Spleen (tissue), 11 donors: ENCODE results near the gene OOSP2. TPM values are rescaled to one million over a fixed set of nuclear protein-coding genes. Genes with fewer than 3 reads are reported as not detected.

Experiments
- DNase-seq: peaks from one replicate; pipeline ENCODE4 v3.0.0-alpha.2; 2020
- H3K27ac ChIP-seq, 8 donors: fragments of 200-600 bp; sonication (generic) in 7 of 8; 1 replicate in 4 of 8; 2 replicates in 4 of 8; pipeline versions ENCODE4 v1.5.0 to v1.8.0; 2016 to 2021; ENCODE audit warnings: inconsistent platforms in 4 of 8, mild to moderate bottlenecking in 4 of 8, moderate library complexity in 1 of 8
- H3K27me3 ChIP-seq, 7 donors: fragments of 200-600 bp; sonication (generic) in 6 of 7; replicated peaks in 1 of 7; 1 replicate in 4 of 7; 2 replicates in 3 of 7; pipeline versions ENCODE4 v1.5.0 to v1.8.0; 2016 to 2021; ENCODE audit warnings: inconsistent platforms in 3 of 7, mild to moderate bottlenecking in 1 of 7
- H3K36me3 ChIP-seq, 6 donors: fragments of 200-600 bp; sonication (generic) in 5 of 6; 1 replicate in 4 of 6; 2 replicates in 2 of 6; pipeline versions ENCODE4 v1.5.0 to v1.8.0; 2016 to 2021; ENCODE audit warnings: inconsistent platforms in 2 of 6
- H3K4me1 ChIP-seq, 6 donors: fragments of 200-600 bp; sonication (generic) in 5 of 6; 1 replicate in 3 of 6; 2 replicates in 3 of 6; pipeline versions ENCODE4 v1.5.0 to v1.8.0; 2016 to 2021; ENCODE audit warnings: inconsistent platforms in 3 of 6
- H3K4me3 ChIP-seq, 8 donors: fragments of 200-600 bp; sonication (generic) in 7 of 8; 1 replicate in 4 of 8; 2 replicates in 4 of 8; pipeline versions ENCODE4 v1.5.0 to v1.8.0; 2016 to 2021; ENCODE audit warnings: inconsistent platforms in 4 of 8, mild to moderate bottlenecking in 4 of 8, moderate library complexity in 2 of 8
- H3K9me3 ChIP-seq, 8 donors: fragments of 200-600 bp; sonication (generic) in 7 of 8; 1 replicate in 4 of 8; 2 replicates in 4 of 8; pipeline versions ENCODE4 v1.5.0 to v1.8.0; 2016 to 2021; ENCODE audit warnings: inconsistent platforms in 4 of 8
- CTCF ChIP-seq, 11 experiments: fragments of 200-600 bp in 7 of 11; fragments of 450-650 bp in 4 of 11; sonication (generic) in 4 of 11; IDR thresholded peaks in 8 of 11; conservative IDR thresholded peaks in 3 of 11; 1 replicate in 7 of 11; 2 replicates in 4 of 11; pipeline versions ENCODE4 v1.4.0 to v1.8.0; 2016 to 2021; ENCODE audit warnings: antibody characterized with exemption in 11 of 11, inconsistent platforms in 4 of 11, mild to moderate bottlenecking in 1 of 11
- POLR2A ChIP-seq, 3 donors: fragments of 450-650 bp; IDR thresholded peaks; one replicate each; pipeline ENCODE4 v1.5.1; 2017; ENCODE audit warnings: antibody characterized with exemption in 3 of 3, mild to moderate bottlenecking in 1 of 3
- POLR2AphosphoS5 ChIP-seq, 3 donors: sonication (generic); formaldehyde crosslinking; IDR thresholded peaks; one replicate each; pipeline ENCODE4 v1.5.1; 2017; ENCODE audit warnings: antibody characterized with exemption in 3 of 3
- WGBS, 5 donors: extraction: QIAGEN DNeasy Blood & Tissue Kit in 3 of 5; methylation state at CpG; one replicate each; pipeline versions ENCODE4 v1.1.5 to v1.1.7; 2013 to 2018; 5-methylcytosine and 5-hydroxymethylcytosine counted together
- intact Hi-C: fragments of 100-400 bp; cut with DNase I; formaldehyde crosslinking; loops from one replicate; pipeline ENCODE4 v1.15.0; 2023; ENCODE audit warnings: low total_unique reads
- polyA plus RNA-seq, 3 donors: library from polyadenylated mRNA; stranded (reverse); fragments of 200-250 nt; gene quantifications; one replicate each; pipeline ENCODE4 v1.2.1, GENCODE V29; 2013
- total RNA-seq, 7 donors: library from RNA; depleted of rRNA in 3 of 7; stranded (reverse); fragments of >200 nt in 3 of 7; fragmentation: NEBNext Ultra II Directional in 4 of 7; extraction: Animal tissue kit (Norgen Biotek cat#: 25700) in 4 of 7; gene quantifications; one replicate each; pipeline versions ENCODE4 v1.1.0 to v1.2.1, GENCODE V29; 2016 to 2021
- donor health status: healthy with polysubstance abuse.
- donor health status: DM: no; HTN: no; CAD: no; lungs with moderate emphysema.
- donor health status: DM: no; HTN: no; CAD: no.
- donor health status: Bipolar disorder and iron deficiency.
- donor health status: healthy.
- donor health status: DM: no; HTN: no; CAD: no.
- donor health status: DM: yes; HTN: yes; CAD: no.

Gene OOSP2
- total and polyA plus RNA-seq, 10 donors, result not detected

GRCh38 chr11:60095477-60096120 is 55.4 kb downstream of the OOSP2 start:
- no peak overlapping the region for H3K27ac ChIP-seq
- H3K9me3 ChIP-seq, result no peaks in the 10 kb centered on the region
- no peaks in the 10 kb centered on the region for H3K4me1 ChIP-seq
- intact Hi-C loops, result no loop called here
- H3K4me3 ChIP-seq, result no peak overlapping the region
- TF ChIP-seq POLR2A (IDR thresholded peaks at IDR 0.05), result no peak
- no peaks in the 10 kb centered on the region for H3K27me3 ChIP-seq
- WGBS, 5 donors, result 53 to 74% (median 67%) methylated on average over 4 of the region's 4 CpGs
- H3K36me3 ChIP-seq, result no peaks in the 10 kb centered on the region
- no peak for DNase-seq

DNA sequence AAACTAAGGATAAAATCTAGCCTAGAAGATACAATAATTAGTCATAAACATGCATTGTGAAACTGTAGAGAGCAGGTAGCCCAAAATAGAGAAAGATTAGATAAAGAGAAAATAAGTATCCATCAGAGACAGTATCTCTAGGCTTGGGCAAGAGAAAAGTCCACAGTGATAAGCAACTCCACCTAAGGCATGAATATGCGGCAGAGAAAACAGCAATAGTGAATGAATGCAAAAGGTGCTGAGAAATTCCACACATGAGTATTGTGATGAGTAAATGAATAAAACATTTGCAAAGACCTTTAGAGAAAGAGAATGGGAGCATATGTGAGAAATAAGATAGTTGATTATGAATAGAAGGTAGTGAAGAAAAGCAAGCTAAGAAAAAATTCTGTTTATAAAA is 57.0 kb downstream of the OOSP2 start:
- Histone ChIP-seq H3K4me3 (no peak overlapping the region), H3K27me3 (no peaks in the 10 kb centered on the region), H3K9me3 (no peaks in the 10 kb centered on the region), H3K36me3 (no peaks in the 10 kb centered on the region), H3K27ac (no peak overlapping the region), H3K4me1 (no peaks in the 10 kb centered on the region)
- intact Hi-C loops, result no loop called here
- no peak for TF ChIP-seq POLR2AphosphoS5 (IDR thresholded peaks at IDR 0.05)
- no peak for TF ChIP-seq POLR2A (IDR thresholded peaks at IDR 0.05)
- TF ChIP-seq CTCF (IDR thresholded peaks at IDR 0.05 in 8 of 11, conservative IDR thresholded peaks at IDR 0.05 in 3 of 11), result no peak
- WGBS, 5 donors, result 89 to 100% (median 95%) methylated on average over 1 of the region's 1 CpG
- DNase-seq, result no peak

Other genes with a start within 250 kb of the OOSP2 start
- 10 to 100 TPM; 35.6 to 55.9 (median 43.7) TPM for gene MRPL16, start 229.6 kb upstream of the OOSP2 start, total RNA-seq
- gene MRPL16, start 229.6 kb upstream of the OOSP2 start, polyA plus RNA-seq, result 10 to 100 TPM; 65.5 to 78.9 (median 70.7) TPM
- not detected for gene CBLIF, start 194.9 kb upstream of the OOSP2 start, total RNA-seq
- not detected for gene CBLIF, start 194.9 kb upstream of the OOSP2 start, polyA plus RNA-seq
- 10 to 100 TPM in 4 of 7 donors, 1 to 10 TPM in 3; 1.2 to 18.6 (median 11.6) TPM for gene TCN1, start 173.9 kb upstream of the OOSP2 start, total RNA-seq
- gene TCN1, start 173.9 kb upstream of the OOSP2 start, polyA plus RNA-seq, result under 1 TPM; 0.26 to 0.86 (median 0.64) TPM
- gene OOSP3, start 161.6 kb upstream of the OOSP2 start, total RNA-seq, result not detected
- gene OOSP3, start 161.6 kb upstream of the OOSP2 start, polyA plus RNA-seq, result not detected
- gene OOSP1, start 102.0 kb upstream of the OOSP2 start, total RNA-seq, result not detected
- gene OOSP1, start 102.0 kb upstream of the OOSP2 start, polyA plus RNA-seq, result not detected
- gene OOSP4A, start 76.4 kb upstream of the OOSP2 start, total RNA-seq, result not detected
- not detected for gene OOSP4A, start 76.4 kb upstream of the OOSP2 start, polyA plus RNA-seq
- not detected for gene OOSP4B, start 23.2 kb upstream of the OOSP2 start, total RNA-seq
- gene OOSP4B, start 23.2 kb upstream of the OOSP2 start, polyA plus RNA-seq, result not detected
- gene MS4A3, start 16.3 kb downstream of the OOSP2 start, total RNA-seq, result 10 to 100 TPM in 2 of 7 donors, 1 to 10 TPM in 5; 1.0 to 31.6 (median 6.1) TPM
- 1 to 10 TPM in 1 of 3 donors, under 1 TPM in 2; 0.27 to 2.5 (median 0.61) TPM for gene MS4A3, start 16.3 kb downstream of the OOSP2 start, polyA plus RNA-seq
- gene MS4A2, start 48.3 kb downstream of the OOSP2 start, total RNA-seq, result under 1 TPM in 4 of 7 donors, not detected in 3; 0.50 to 0.91 (median 0.69) TPM
- gene MS4A2, start 48.3 kb downstream of the OOSP2 start, polyA plus RNA-seq, result under 1 TPM in 1 of 3 donors, not detected in 2; 0.03 TPM
- 100 to 1,000 TPM; 109 to 560 (median 309) TPM for gene MS4A6A, start 142.7 kb downstream of the OOSP2 start, total RNA-seq
- gene MS4A6A, start 142.7 kb downstream of the OOSP2 start, polyA plus RNA-seq, result 100 to 1,000 TPM; 121 to 197 (median 176) TPM
- gene MS4A4E, start 202.7 kb downstream of the OOSP2 start, total RNA-seq, result 10 to 100 TPM in 5 of 7 donors, 1 to 10 TPM in 2; 2.3 to 25.4 (median 13.7) TPM
- gene MS4A4E, start 202.7 kb downstream of the OOSP2 start, polyA plus RNA-seq, result 1 to 10 TPM; 1.9 to 3.3 (median 3.2) TPM
- gene MS4A4A, start 240.3 kb downstream of the OOSP2 start, total RNA-seq, result 100 to 1,000 TPM in 3 of 7 donors, 10 to 100 TPM in 4; 28.2 to 130 (median 85.5) TPM
- gene MS4A4A, start 240.3 kb downstream of the OOSP2 start, polyA plus RNA-seq, result 10 to 100 TPM; 24.3 to 48.7 (median 26.1) TPM